Kidney (tissue), 14 donors: ENCODE measurements around the gene CTIF. TPM values are rescaled to one million over a fixed set of nuclear protein-coding genes. Genes with fewer than 3 reads are reported as not detected.

Experiments used
- DNase-seq, 5 donors: peaks; one replicate each; pipeline ENCODE4 v3.0.0-alpha.2; 2013 to 2020
- FAIRE-seq: peaks from 2 replicates; lab custom pipeline; 2012; peaks lifted over from hg19 to GRCh38; lab: Jason Lieb, UNC
- H3K27ac ChIP-seq, 2 donors: one replicate each; pipeline ENCODE4 v1.7.0; 2013; ENCODE audit warnings: low read depth in 2 of 2, low read length in 2 of 2, inconsistent platforms in 1 of 2
- H3K27me3 ChIP-seq: one replicate; pipeline ENCODE4 v1.7.1; 2013; ENCODE audit warnings: low read length, inconsistent platforms; ENCODE audit not compliant: control insufficient read depth, insufficient read depth
- H3K36me3 ChIP-seq, 3 donors: one replicate each; pipeline versions ENCODE4 v1.7.0 to v1.7.1; 2013; ENCODE audit warnings: low read length in 3 of 3, control low read depth in 1 of 3, inconsistent platforms in 1 of 3; ENCODE audit not compliant: insufficient read depth in 3 of 3, control insufficient read depth in 2 of 3
- H3K4me1 ChIP-seq, 3 donors: one replicate each; pipeline versions ENCODE4 v1.7.0 to v1.7.1; 2013; ENCODE audit warnings: low read length in 3 of 3, inconsistent platforms in 1 of 3, low read depth in 1 of 3; ENCODE audit not compliant: control insufficient read depth in 2 of 3, insufficient read depth in 2 of 3
- H3K4me3 ChIP-seq, 3 donors: one replicate each; pipeline versions ENCODE4 v1.7.0 to v1.8.1; 2013; ENCODE audit warnings: low read length in 3 of 3, control low read depth in 1 of 3, inconsistent platforms in 1 of 3
- H3K9ac ChIP-seq, 3 donors: one replicate each; pipeline versions ENCODE4 v1.7.0 to v1.7.1; 2013; ENCODE audit warnings: low read length in 3 of 3, control low read depth in 1 of 3, inconsistent platforms in 1 of 3
- H3K9me3 ChIP-seq, 3 donors: one replicate each; pipeline versions ENCODE4 v1.7.0 to v1.7.1; 2013; ENCODE audit warnings: low read length in 3 of 3, control low read depth in 1 of 3, inconsistent platforms in 1 of 3; ENCODE audit not compliant: control insufficient read depth in 2 of 3, insufficient read depth in 1 of 3
- intact Hi-C: fragments of 100-400 bp; cut with DNase I; formaldehyde crosslinking; loops from one replicate; pipeline ENCODE4 v1.11.1; 2022
- polyA plus RNA-seq: library from polyadenylated mRNA; stranded (reverse); fragments of 350-450 nt; fragmentation: Illumina TruSeq; extraction: RNeasy Lipid Tissue Mini Kit (QIAGEN cat#74804); gene quantifications from one replicate; pipeline ENCODE4 v1.2.3, GENCODE V29; 2014; ENCODE audit warnings: low read depth, low replicate concordance; ENCODE audit not compliant: insufficient read depth
- total RNA-seq: library from RNA; stranded (reverse); fragmentation: NEBNext Ultra II Directional; extraction: Animal tissue kit (Norgen Biotek cat#: 25700); gene quantifications from one replicate; pipeline ENCODE4 v1.2.1, GENCODE V29; 2021
- TF ChIP-seq, protein P1 (sequence below): IDR thresholded peaks from 3 replicates; pipeline ENCODE4 v1.5.1; 2012; ENCODE audit warnings: mild to moderate bottlenecking, moderate library complexity, borderline replicate concordance; ENCODE audit not compliant: insufficient read depth; ENCODE audit errors: extremely low read depth
- donor health status: control.
- donor health status: control.
- donor health status: control.
- donor health status: control.
- donor health status: control.
- donor health status: DM: yes; HTN: yes; CAD: no.
- donor health status: Normal renal cell carcinoma (clear cell type).

CTIF gene
- total and polyA plus RNA-seq, 2 donors from 2014 or later: 37.3 to 41.9 TPM

DNA sequence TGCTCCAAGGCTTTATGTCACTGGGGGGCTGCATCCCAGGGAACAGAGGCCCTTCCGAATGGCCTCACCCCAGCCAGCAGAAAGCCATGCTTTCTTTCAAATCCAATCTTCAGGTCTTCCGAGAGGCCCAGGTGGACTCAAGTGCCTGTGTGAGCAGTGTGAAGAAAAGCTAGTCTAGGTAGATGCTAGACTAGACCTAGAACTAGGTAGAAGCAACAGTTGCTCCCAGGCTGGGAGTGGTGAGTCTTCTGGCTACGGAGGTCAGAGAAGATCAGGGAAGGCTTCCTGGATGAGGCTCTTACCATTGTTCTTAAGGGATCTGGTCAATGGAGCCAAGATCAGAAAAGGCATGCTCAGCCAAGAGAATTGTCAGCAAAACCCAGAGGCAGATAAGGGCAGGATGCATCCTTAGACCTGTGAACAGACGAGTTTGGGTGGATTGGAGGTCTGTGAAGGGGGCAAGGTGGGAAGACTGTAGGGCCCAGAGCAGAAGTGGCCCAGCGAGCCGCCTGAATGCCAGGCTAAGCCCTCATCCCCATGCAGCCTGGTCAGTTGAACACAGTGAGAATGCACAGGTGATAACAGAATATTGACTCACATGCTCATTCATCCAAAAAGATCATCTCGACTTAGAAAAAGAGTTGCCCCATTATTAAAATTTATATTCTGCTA lies 301.1 kb downstream of the CTIF start:
- Histone ChIP-seq H3K4me3 (no peak overlapping the region), H3K9me3 (no peaks in the 10 kb centered on the region), H3K27ac (no peak overlapping the region), H3K9ac (no peak overlapping the region), H3K4me1 (peaks cover 0 to 34% (median 11%) of the 10 kb centered on the region in 3 donors), H3K27me3 (no peaks in the 10 kb centered on the region), H3K36me3 (no peaks in the 10 kb centered on the region)
- TF ChIP-seq, protein P1, sequence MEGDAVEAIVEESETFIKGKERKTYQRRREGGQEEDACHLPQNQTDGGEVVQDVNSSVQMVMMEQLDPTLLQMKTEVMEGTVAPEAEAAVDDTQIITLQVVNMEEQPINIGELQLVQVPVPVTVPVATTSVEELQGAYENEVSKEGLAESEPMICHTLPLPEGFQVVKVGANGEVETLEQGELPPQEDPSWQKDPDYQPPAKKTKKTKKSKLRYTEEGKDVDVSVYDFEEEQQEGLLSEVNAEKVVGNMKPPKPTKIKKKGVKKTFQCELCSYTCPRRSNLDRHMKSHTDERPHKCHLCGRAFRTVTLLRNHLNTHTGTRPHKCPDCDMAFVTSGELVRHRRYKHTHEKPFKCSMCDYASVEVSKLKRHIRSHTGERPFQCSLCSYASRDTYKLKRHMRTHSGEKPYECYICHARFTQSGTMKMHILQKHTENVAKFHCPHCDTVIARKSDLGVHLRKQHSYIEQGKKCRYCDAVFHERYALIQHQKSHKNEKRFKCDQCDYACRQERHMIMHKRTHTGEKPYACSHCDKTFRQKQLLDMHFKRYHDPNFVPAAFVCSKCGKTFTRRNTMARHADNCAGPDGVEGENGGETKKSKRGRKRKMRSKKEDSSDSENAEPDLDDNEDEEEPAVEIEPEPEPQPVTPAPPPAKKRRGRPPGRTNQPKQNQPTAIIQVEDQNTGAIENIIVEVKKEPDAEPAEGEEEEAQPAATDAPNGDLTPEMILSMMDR: no peak
- peak in 1 of 5 donors; percentile 23 for DNase-seq
- no peak for FAIRE-seq
- intact Hi-C loops: loop anchor here (10.0 kb wide), 2 partner anchors 55 to 105 kb away; no protein-coding TSS in a partner anchor

DNA sequence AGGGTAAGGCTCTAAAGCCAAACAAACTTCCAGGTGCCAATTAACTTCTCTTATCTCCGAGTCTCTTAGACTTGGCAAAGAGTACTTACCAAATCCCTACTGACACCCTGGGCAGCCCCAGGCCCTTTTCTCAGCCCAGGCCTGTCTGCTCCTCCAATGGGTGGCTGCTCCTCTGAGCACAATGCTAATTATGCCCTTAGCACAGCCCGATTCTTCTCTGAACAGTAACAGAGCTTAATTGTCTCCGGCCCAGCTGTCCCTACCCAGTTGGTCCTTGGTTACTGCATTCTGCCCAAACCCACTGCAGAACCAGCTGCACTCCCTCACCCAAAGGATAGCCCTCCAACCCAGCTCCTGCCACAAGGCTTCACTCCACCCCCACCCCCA lies 301.7 kb downstream of the CTIF start:
- Histone ChIP-seq H3K9ac (no peak overlapping the region), H3K4me1 (peaks cover 0 to 37% (median 11%) of the 10 kb centered on the region in 3 donors), H3K36me3 (no peaks in the 10 kb centered on the region), H3K27ac (no peak overlapping the region), H3K4me3 (no peak overlapping the region), H3K27me3 (no peaks in the 10 kb centered on the region), H3K9me3 (no peaks in the 10 kb centered on the region)
- TF ChIP-seq, protein P1: no peak
- peak in 1 of 5 donors; percentile 29 for DNase-seq
- intact Hi-C loops: loop anchor here (10.0 kb wide), 1 partner anchor 104 kb away; no protein-coding TSS in a partner anchor
- FAIRE-seq: no peak

DNA sequence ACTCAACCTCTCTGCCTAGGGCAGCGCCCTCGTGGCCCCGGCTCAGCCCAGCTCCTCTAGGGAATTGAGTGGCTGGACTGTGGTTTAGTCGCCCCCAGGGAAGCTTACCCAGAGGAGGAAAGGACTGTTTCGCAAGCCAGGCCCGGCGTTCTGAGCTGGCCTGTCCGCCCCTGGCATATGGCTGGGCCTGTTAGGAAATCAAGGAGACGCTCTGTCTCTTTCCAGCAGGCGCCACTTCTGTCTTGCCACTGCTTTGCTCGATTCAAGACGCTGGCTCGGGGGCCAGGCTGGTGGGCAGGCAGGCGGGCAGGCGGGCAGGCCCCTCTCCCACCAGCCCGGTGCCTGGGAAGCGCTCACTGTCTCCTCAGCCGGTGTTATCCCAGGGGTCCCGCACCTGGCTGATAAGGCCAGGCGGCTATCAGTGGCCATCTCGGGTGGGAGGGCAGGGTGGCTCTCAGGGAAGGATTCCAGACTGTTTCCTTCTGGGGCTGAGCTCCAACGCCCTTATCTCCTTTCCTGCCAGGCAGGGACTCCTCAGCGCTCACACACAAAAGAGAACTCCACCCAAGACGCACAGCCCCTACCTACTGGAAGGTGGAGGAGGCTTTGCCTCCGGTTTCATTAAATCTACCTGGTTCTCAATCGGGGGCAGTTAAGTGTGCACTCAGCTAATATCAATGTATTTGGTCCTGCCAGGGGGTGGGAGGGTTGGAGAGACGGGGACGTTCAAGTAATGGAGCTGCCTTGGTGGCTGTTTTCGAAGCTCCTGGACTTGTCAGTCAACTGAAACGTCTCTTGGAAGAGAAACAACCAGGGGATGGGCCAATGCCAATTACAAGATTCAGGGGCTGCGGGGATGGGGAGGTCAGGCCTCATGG lies 302.8 kb downstream of the CTIF start:
- intact Hi-C loops: loop anchor here (10.0 kb wide), 1 partner anchor 103 kb away; no protein-coding TSS in a partner anchor
- H3K36me3 ChIP-seq: no peaks in the 10 kb centered on the region
- peak overlapping the region in 1 of 3 donors; percentile 13 for H3K9ac ChIP-seq
- no peak overlapping the region for H3K4me3 ChIP-seq
- H3K27ac ChIP-seq: peak overlapping the region; percentile 74 to 90
- TF ChIP-seq, protein P1: no peak
- no peaks in the 10 kb centered on the region for H3K9me3 ChIP-seq
- peak in 1 of 5 donors; percentile 94 for DNase-seq
- H3K4me1 ChIP-seq: peaks cover 0 to 38% (median 11%) of the 10 kb centered on the region in 3 donors
- FAIRE-seq: no peak
- no peaks in the 10 kb centered on the region for H3K27me3 ChIP-seq
